MV-4-11 (cell line): Measurements from ENCODE around the gene GRM6.
A peak's percentile ranks its signal among the peaks of the same experiment; 100 is the strongest.

Experiments used
- DNase-seq: peaks from one replicate; lab custom pipeline; 2025; lab: John Stamatoyannopoulos, UW

Gene GRM6

DNA sequence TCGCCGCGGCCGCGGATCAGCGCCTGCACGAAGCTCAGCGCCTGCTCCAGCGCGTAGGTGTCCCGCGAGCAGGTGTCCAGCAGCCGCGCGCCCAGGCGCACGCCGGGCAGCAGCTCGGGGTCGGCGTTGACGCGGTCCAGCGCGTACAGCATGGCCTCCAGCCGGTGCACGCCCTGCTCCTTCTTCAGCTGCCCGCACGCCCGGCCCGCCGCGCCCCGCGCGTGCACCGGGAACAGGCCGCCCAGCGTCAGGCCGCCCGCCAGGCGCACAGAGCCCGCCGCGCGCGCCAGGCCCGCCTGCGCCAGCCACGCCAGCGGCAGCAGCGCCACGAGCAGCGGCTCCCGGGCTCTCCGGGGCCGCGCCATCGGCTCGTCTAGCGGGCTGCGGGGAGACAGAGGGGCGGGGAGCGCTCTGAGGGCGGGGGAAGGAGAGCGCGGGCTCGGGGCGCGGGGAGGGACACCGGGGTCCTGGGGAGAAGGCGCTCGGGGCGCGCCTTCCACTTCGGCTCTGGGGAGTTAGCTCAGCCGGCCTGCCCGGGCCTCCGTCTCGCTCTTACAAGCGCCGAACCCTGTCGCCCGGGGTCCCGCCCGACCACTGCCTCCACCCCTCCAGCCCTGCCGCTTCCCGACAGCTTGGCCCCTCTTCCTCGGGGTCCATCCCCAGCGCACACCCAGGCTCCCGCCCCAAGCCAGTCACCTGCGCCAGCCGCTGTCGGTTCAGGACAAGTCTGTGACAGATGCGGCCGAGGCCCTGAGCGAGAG lies at the start of gene GRM6:
TSS of gene GRM6 (minus strand) at position 741 of the 761 bp plus-strand sequence. CDS start at position 365, 376 bp downstream.
- no peak for DNase-seq

DNA sequence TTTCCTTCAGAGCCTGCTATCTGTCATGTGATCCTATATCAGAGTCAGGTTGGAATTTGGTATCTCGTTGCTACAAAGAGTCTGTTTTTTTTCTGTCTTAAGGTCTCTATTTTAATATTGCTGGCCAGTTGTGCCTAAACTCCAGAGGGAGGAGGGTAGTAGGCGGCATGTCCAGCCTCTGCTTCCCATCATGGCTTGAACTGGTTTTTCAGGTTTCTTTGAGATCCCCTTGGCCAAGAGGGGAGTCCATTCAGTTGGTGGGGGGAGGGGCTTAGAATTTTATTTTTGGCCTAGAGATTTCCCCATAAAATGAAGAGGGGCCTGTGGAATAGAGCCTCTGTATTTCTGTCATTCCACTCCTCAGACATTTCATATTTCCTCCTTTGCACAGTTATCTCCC lies 49.6 kb upstream of the GRM6 start:
- DNase-seq = no peak

DNA sequence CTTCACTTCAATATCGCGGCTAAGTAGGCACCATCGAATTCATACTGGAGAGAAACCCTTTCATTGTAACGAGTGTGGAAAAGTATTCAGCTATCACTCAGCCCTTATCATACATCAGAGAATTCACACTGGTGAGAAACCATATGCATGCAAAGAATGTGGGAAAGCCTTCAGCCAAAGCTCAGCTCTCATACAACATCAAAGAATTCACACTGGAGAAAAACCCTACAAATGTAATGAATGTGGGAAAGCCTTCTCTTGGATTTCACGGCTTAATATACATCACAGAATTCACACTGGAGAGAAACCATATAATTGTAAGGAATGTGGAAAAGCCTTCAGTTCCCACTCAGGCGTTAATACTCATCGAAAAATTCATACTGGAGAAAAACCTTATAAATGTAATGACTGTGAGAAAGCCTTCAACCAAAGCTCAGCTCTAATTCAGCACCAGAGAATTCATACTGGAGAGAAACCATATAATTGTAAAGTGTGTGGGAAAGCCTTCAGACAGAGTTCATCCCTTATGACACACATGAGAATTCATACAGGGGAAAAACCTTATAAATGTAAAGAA lies 38.0 kb upstream of the GRM6 start:
- no peak for DNase-seq

GRCh38 chr5:179023528-179024189 lies 28.5 kb upstream of the GRM6 start, which contains the start of gene ZNF879:
ZNF879 (plus strand) TSS chr5:179023804; CDS start chr5:179025005, 1,201 bp downstream.
- peak; percentile 94 for DNase-seq

GRCh38 chr5:179008667-179009066 lies 13.5 kb upstream of the GRM6 start:
- DNase-seq = no peak

GRCh38 chr5:179006564-179006963 lies 11.4 kb upstream of the GRM6 start:
- DNase-seq = no peak

DNA sequence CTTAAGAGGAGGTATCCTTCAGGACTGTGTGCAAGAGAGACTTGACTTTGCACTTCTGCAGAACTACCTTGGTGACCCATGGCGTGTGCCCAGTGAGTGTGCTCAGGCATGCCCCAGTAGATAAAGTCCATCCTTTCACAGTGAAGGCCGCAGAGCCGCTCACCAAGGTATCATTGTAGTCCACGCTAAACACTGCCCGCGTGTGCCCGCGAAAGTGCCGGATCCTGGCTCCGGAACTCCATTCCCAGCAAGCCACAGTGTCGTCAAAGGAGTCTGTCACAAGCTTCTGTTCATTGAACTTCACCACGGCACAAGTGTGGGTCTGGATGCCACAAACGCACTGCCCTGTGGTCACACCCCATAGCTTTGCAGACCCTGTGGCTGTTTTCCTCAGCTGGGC lies 3.3 kb upstream of the GRM6 start:
- DNase-seq = no peak

GRCh38 chr5:178997191-178997590 lies 2.1 kb upstream of the GRM6 start:
- no peak for DNase-seq

DNA sequence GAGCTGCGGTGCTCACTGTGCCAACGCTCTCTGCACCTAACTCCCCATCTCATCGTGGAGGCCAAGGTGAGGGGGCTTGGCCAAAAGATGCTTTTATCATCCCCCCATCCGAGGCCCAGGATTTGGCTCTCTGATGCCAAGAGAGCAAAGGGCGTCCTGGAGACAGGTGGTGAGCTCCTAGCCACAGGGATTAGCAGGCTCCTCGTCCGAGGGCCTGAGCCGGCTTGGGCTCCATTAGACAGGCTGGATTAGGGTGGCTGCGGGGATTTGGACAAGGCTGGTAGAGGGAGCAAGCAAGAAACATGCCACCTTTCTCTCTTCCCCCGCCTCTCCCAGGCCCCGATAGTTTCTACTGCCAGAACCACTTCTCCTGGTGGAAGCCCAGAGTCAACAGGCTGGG lies 1.0 kb upstream of the GRM6 start:
- no peak for DNase-seq

- DNase-seq = no peak
Observed at GRCh38 chr5:178995341-178995690, 196 bp upstream of the GRM6 start.

- no peak for DNase-seq
Observed at GRCh38 chr5:178993955-178994579, 1.1 kb downstream of the GRM6 start.

GRCh38 chr5:178993236-178993765 lies 1.8 kb downstream of the GRM6 start:
- DNase-seq = no peak

DNA sequence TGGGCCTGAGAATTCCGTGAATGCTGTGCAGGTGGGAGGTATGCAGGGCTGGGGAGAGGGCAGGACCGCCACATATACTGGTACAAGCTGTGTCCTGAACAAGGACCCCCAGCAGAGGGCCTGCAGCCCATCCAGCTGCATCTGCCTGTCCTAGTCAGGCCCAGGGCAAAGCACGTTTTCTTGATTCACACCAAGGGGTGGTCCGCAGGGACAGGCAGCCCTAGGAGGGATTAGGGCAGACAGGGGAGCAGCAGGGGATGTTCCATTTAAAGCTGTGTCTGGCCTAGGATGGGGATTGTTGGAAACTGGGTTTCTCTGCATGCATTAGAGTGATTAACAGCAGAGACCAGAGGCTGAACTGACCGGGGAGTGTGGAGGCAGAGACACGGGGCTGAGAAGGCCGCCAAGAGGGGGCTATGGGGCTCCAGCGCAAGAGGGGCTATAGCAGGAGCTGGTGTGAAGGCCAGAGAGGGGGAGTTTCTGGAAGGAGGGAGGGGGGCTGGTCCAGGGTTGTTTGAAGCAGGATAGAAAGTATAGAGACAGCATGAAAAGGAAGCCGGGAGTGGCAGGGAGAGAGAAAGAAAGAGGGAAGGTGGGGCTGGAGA lies 2.7 kb downstream of the GRM6 start:
- no peak for DNase-seq

GRCh38 chr5:178991190-178992145 lies 3.7 kb downstream of the GRM6 start:
- DNase-seq = no peak

DNA sequence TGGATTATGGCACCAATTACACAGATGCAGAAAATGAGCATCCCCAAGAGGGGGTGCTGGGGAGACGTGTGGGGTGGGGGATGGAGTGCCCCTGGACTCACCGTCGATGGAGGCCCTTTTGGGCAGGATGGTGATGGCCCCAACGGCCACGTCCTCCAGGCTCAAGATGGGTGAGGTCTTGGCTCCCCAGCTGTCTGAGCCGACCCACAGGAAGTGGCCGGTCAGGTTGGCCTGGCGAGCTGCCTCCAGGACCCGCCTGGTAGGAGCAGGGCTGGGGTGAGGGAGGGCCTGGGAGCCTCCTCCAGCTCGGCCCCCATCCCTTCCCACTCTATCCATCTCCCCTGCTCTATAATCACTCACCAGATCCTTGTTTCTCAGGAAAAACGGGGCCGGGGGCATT lies 4.6 kb downstream of the GRM6 start:
- DNase-seq = no peak

- DNase-seq = no peak
Observed at GRCh38 chr5:178989311-178989710, 5.8 kb downstream of the GRM6 start.

DNA sequence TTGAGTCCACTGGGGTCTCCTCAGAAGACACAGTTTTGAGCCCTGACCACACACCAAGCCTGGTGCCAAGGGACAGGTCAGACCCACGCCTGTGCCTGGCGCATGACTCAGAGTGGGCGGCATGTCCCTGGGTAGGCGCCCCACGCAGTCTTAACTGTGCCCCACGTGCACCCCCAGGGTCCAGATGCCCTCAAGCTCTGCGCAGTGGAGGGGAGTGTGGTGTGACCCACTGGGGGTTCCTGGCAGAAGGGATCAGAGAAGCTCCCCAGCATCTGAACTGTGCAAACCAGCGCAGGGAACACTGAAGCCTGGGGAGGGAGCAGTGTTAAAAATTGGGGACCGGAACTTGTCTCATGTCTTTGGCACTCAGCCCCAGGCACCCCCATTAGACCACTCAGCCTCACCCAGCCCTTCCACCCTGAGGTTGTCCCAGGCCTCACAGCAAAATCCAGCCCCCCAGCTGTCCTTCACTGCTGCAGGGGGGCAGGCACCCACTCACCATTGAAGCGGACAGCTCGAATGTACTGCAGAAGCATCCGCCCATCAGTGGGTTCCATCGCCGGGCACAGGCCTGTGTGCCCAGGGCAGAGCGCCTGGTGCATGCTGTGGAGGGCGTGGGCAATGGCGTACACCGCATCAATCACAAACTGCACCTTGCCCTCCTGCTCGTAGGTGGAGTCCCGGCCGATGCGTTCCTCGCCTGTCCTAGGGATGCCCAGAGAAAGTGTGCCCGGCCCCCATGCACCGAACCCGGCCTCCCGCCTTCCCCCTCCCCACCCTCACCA lies 6.5 kb downstream of the GRM6 start:
- no peak for DNase-seq

- no peak for DNase-seq
Observed at GRCh38 chr5:178986326-178986960, 8.7 kb downstream of the GRM6 start.
